Endodermal cell (in vitro differentiated cells): Measurements from ENCODE around the gene INO80E. TPM values are rescaled to one million over a fixed set of nuclear protein-coding genes. Genes with fewer than 3 reads are reported as not detected.
A peak's percentile ranks its signal among the peaks of the same experiment; 100 is the strongest.

Source experiments
- DNase-seq: peaks from one replicate; pipeline ENCODE4 v3.0.0-alpha.2; 2017
- H3K27ac ChIP-seq: 2 replicates; pipeline ENCODE4 v1.5.1; 2013; ENCODE audit warnings: mild to moderate bottlenecking, low read depth, low read length, moderate library complexity
- H3K27me3 ChIP-seq: 2 replicates; pipeline ENCODE4 v1.6.1; 2013; ENCODE audit warnings: mild to moderate bottlenecking, low read length, moderate library complexity; ENCODE audit not compliant: insufficient read depth, control insufficient read depth, poor library complexity, severe bottlenecking
- H3K36me3 ChIP-seq: 2 replicates; pipeline ENCODE4 v1.7.0; 2013; ENCODE audit warnings: mild to moderate bottlenecking, low read length, moderate library complexity; ENCODE audit not compliant: control insufficient read depth, insufficient read depth
- H3K4me1 ChIP-seq: one replicate; pipeline ENCODE4 v1.7.0; 2013; ENCODE audit warnings: low read length; ENCODE audit not compliant: control insufficient read depth, insufficient read depth
- H3K4me3 ChIP-seq: 2 replicates; pipeline ENCODE4 v1.5.1; 2013; ENCODE audit warnings: mild to moderate bottlenecking, low read length, moderate library complexity
- H3K9ac ChIP-seq: 2 replicates; pipeline ENCODE4 v1.6.1; 2013; ENCODE audit warnings: mild to moderate bottlenecking, low read length, moderate library complexity; ENCODE audit not compliant: poor library complexity, severe bottlenecking; ENCODE audit errors: extremely low read depth
- H3K9me3 ChIP-seq: 2 replicates; pipeline ENCODE4 v1.6.1; 2013; ENCODE audit warnings: mild to moderate bottlenecking, low read length, moderate library complexity; ENCODE audit not compliant: control insufficient read depth
- H3K27ac Mint-ChIP-seq: 2 replicates; pipeline ENCODE4 v1.8.0; 2020; ENCODE audit warnings: mixed read lengths
- H3K27me3 Mint-ChIP-seq: 2 replicates; pipeline ENCODE4 v1.8.0; 2021; ENCODE audit warnings: mild to moderate bottlenecking, mixed read lengths; ENCODE audit not compliant: insufficient read depth
- H3K36me3 Mint-ChIP-seq: 2 replicates; pipeline ENCODE4 v1.8.0; 2020; ENCODE audit warnings: low read depth, mixed read lengths
- H3K4me1 Mint-ChIP-seq: 2 replicates; pipeline ENCODE4 v1.8.0; 2020; ENCODE audit warnings: mixed read lengths
- H3K4me3 Mint-ChIP-seq: 2 replicates; pipeline ENCODE4 v1.8.0; 2020; ENCODE audit warnings: mild to moderate bottlenecking, moderate library complexity, mixed read lengths
- H3K9me3 Mint-ChIP-seq: 2 replicates; pipeline ENCODE4 v1.8.0; 2020; ENCODE audit warnings: mild to moderate bottlenecking, mixed read lengths
- WGBS, 2 experiments: methylation state at CpG; one replicate each; pipeline versions ENCODE4 v1.1.5 to v1.1.7; 2013; ENCODE audit warnings: missing lambda C conversion rate in 2 of 2, mixed read lengths in 1 of 2; ENCODE audit not compliant: insufficient coverage in 1 of 2, insufficient read length in 1 of 2; 5-methylcytosine and 5-hydroxymethylcytosine counted together
- long read RNA-seq, 4 experiments: library from polyadenylated mRNA in 2 of 4; library from RNA in 1 of 4; library from capped mRNA in 1 of 4; stranded (forward) in 3 of 4; unstranded in 1 of 4; transcript quantifications; one replicate each; pipeline ENCODE4 v2.0.0, GENCODE V29; 2020 to 2021; ENCODE audit warnings: inconsistent platforms in 1 of 4
- polyA plus RNA-seq, 2 experiments: library from polyadenylated mRNA; stranded (reverse); fragments of 50-300 nt; gene quantifications; one replicate each; pipeline ENCODE4 v1.2.3, GENCODE V29; 2013
- total RNA-seq, 2 donors: library from RNA; stranded (reverse); fragmentation: NEBNext Ultra II Directional in 1 of 2; extraction: Animal tissue kit (Norgen Biotek cat#: 25700) in 1 of 2; gene quantifications; 2 replicates in 1 of 2; 3 replicates in 1 of 2; pipeline ENCODE4 v1.2.1, GENCODE V29; 2021
- TF ChIP-seq, protein P1 (sequence below): fragments of 200-600 bp; sonication (generic); conservative IDR thresholded peaks from 2 replicates; pipeline ENCODE4 v1.5.0; 2021; ENCODE audit warnings: antibody characterized with exemption, mild to moderate bottlenecking

INO80E gene, protein sequence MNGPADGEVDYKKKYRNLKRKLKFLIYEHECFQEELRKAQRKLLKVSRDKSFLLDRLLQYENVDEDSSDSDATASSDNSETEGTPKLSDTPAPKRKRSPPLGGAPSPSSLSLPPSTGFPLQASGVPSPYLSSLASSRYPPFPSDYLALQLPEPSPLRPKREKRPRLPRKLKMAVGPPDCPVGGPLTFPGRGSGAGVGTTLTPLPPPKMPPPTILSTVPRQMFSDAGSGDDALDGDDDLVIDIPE
- 10 to 100 TPM; 77.4 to 80.1 TPM for total RNA-seq
- polyA plus RNA-seq (2013, experiment 1 of 2) = 74.7 TPM
- 86.3 TPM for polyA plus RNA-seq (2013, experiment 2 of 2)
- long read RNA-seq, experiment 1, transcript INO80E-207 (7 exons, 2,103 nt) = major isoform, 13 of 32 reads
- long read RNA-seq, experiment 1, partial matches to known transcripts = 8 of 32 reads
- long read RNA-seq, experiment 1, other reads (novel, unspliced or antisense) = 7 of 32 reads
- long read RNA-seq, experiment 2, transcript INO80E-207 (7 exons, 2,103 nt) = major isoform, 8 of 15 reads
- long read RNA-seq, experiment 2, partial matches to known transcripts = 0 of 15 reads
- long read RNA-seq, experiment 2, other reads (novel, unspliced or antisense) = 5 of 15 reads
- long read RNA-seq, experiment 3, transcript INO80E-207 (7 exons, 2,103 nt) = major isoform, 6 of 19 reads
- long read RNA-seq, experiment 3, partial matches to known transcripts = 2 of 19 reads
- long read RNA-seq, experiment 3, other reads (novel, unspliced or antisense) = 11 of 19 reads
- long read RNA-seq, experiment 4, transcript INO80E-209 (6 exons, 625 nt) = minor isoform, 7 of 166 reads
- long read RNA-seq, experiment 4, transcript INO80E-201 (6 exons, 1,489 nt) = minor isoform, 7 of 166 reads
- long read RNA-seq, experiment 4, transcript INO80E-207 (7 exons, 2,103 nt) = major isoform, 113 of 166 reads
- long read RNA-seq, experiment 4, partial matches to known transcripts = 5 of 166 reads
- long read RNA-seq, experiment 4, other reads (novel, unspliced or antisense) = 29 of 166 reads

- peak within 1 kb of the TSS; percentile 98 for H3K4me3 ChIP-seq
- Mint-ChIP-seq H3K36me3 (peaks cover 32% of the 10 kb centered on the region), H3K27me3 (no peaks in the 10 kb centered on the region), H3K4me3 (peak within 1 kb of the TSS; percentile 97), H3K27ac (peak within 1 kb of the TSS; percentile 98), H3K9me3 (no peaks in the 10 kb centered on the region), H3K4me1 (peaks cover 7% of the 10 kb centered on the region)
- peak; percentile 100 for DNase-seq
- H3K27ac ChIP-seq = peak within 1 kb of the TSS; percentile 78
- WGBS, 2 experiments = 0% methylated on average over 50 to 65 of the region's 65 CpGs
- TF ChIP-seq, protein P1, sequence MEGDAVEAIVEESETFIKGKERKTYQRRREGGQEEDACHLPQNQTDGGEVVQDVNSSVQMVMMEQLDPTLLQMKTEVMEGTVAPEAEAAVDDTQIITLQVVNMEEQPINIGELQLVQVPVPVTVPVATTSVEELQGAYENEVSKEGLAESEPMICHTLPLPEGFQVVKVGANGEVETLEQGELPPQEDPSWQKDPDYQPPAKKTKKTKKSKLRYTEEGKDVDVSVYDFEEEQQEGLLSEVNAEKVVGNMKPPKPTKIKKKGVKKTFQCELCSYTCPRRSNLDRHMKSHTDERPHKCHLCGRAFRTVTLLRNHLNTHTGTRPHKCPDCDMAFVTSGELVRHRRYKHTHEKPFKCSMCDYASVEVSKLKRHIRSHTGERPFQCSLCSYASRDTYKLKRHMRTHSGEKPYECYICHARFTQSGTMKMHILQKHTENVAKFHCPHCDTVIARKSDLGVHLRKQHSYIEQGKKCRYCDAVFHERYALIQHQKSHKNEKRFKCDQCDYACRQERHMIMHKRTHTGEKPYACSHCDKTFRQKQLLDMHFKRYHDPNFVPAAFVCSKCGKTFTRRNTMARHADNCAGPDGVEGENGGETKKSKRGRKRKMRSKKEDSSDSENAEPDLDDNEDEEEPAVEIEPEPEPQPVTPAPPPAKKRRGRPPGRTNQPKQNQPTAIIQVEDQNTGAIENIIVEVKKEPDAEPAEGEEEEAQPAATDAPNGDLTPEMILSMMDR = no peak
- H3K9ac ChIP-seq = peak within 1 kb of the TSS; percentile 93
- no peaks in the 10 kb centered on the region for H3K9me3 ChIP-seq
- H3K27me3 ChIP-seq = no peaks in the 10 kb centered on the region
- H3K36me3 ChIP-seq = peaks cover 30% of the 10 kb centered on the region
- no peaks in the 10 kb centered on the region for H3K4me1 ChIP-seq
Observed at GRCh38 chr16:29995911-29996765, at the start of gene INO80E. Gene INO80E, plus strand, starts transcription at chr16:29996241. Its CDS starts 70 bp downstream, at chr16:29996311.

GRCh38 chr16:29947897-29948296, 48.1 kb upstream of the INO80E start:
- Histone ChIP-seq H3K27me3 (no peaks in the 10 kb centered on the region), H3K4me3 (no peak overlapping the region), H3K9ac (no peak overlapping the region), H3K27ac (no peak overlapping the region), H3K9me3 (no peaks in the 10 kb centered on the region), H3K36me3 (no peaks in the 10 kb centered on the region), H3K4me1 (peaks cover 12% of the 10 kb centered on the region)
- H3K27ac Mint-ChIP-seq = no peak overlapping the region
- TF ChIP-seq, protein P1 = no peak
- DNase-seq = no peak
- 82 to 94% methylated on average over 2 of the region's 2 CpGs for WGBS, 2 experiments
- H3K36me3 Mint-ChIP-seq = no peaks in the 10 kb centered on the region
- H3K4me3 Mint-ChIP-seq = no peak overlapping the region
- H3K9me3 Mint-ChIP-seq = peaks cover 1% of the 10 kb centered on the region
- H3K4me1 Mint-ChIP-seq = peaks cover 19% of the 10 kb centered on the region
- H3K27me3 Mint-ChIP-seq = no peaks in the 10 kb centered on the region
